K562 (cell line): ENCODE measurements around the gene C22orf39. TPM values are rescaled to one million over a fixed set of nuclear protein-coding genes. Genes with fewer than 3 reads are reported as not detected.
A peak's percentile ranks its signal among the peaks of the same experiment; 100 is the strongest.

Source experiments
- ATAC-seq: fragments of 200-7000 bp; cut with Tn5 transposase; 3 replicates; pipeline ENCODE4 v1.9.1; 2020; ENCODE audit warnings: moderate library complexity
- BruUV-seq: library from RNA; stranded (reverse); fragments of 400-500 nt; replicated peaks from 2 replicates; lab custom pipeline; 2021; lab: Mats Ljungman, UMichigan
- CTCF ChIA-PET: fragments of 300-600 bp; formaldehyde crosslinking; extraction: SDS; loops from one replicate; lab custom pipeline; 2021; ENCODE audit warnings: low intra/inter-chr PET ratio; lab: Yijun Ruan, JAX
- POLR2A ChIA-PET: fragments of 300-600, 350-650 bp; sonication (Branson Sonifier 250); formaldehyde crosslinking; extraction: SDS; loops from one replicate; lab custom pipeline; 2021; ENCODE audit warnings: antibody characterized with exemption, inconsistent platforms; lab: Yijun Ruan, JAX
- DNase-seq, 4 experiments: peaks; one replicate each; pipeline versions ENCODE4 v3.0.0 to v3.0.0-alpha.2; 2011 to 2018; ENCODE audit warnings: low spot score in 3 of 4, mixed read lengths in 3 of 4; ENCODE audit errors: extremely low read depth in 1 of 4
- FAIRE-seq: peaks from 2 replicates; lab custom pipeline; 2011; peaks lifted over from hg19 to GRCh38; lab: Jason Lieb, UNC
- H2AFZ ChIP-seq: 2 replicates; pipeline ENCODE4 v1.6.0; 2011; ENCODE audit warnings: low read depth, low read length, control low read depth, inconsistent platforms
- H3K27ac ChIP-seq: fragments of 200-600 bp; 3 replicates; pipeline ENCODE4 v1.8.0; 2011; ENCODE audit warnings: low read depth, mild to moderate bottlenecking, control low read depth, inconsistent platforms, low read length, moderate library complexity, mixed read lengths; ENCODE audit errors: extremely low read depth
- H3K27me3 ChIP-seq, 2 experiments: fragments of 300-600 bp in 1 of 2; 2 replicates in 1 of 2; 3 replicates in 1 of 2; pipeline versions ENCODE4 v1.6.0 to v1.8.0; 2011; ENCODE audit warnings: inconsistent platforms in 2 of 2, low read length in 2 of 2, mild to moderate bottlenecking in 1 of 2, mixed read lengths in 1 of 2, moderate library complexity in 1 of 2; ENCODE audit not compliant: control insufficient read depth in 2 of 2, insufficient read depth in 2 of 2
- H3K36me3 ChIP-seq: fragments of 300-600 bp; 3 replicates; pipeline ENCODE4 v1.8.0; 2011; ENCODE audit warnings: mild to moderate bottlenecking, low read length, inconsistent platforms; ENCODE audit not compliant: control insufficient read depth, insufficient read depth
- H3K4me1 ChIP-seq, 2 experiments: fragments of 200-600 bp in 1 of 2; replicated peaks in 1 of 2; 2 replicates in 1 of 2; 3 replicates in 1 of 2; pipeline versions ENCODE4 v1.5.1 to v1.8.0; 2011; ENCODE audit warnings: inconsistent platforms in 2 of 2, low read length in 2 of 2, mild to moderate bottlenecking in 1 of 2, mixed read lengths in 1 of 2, moderate library complexity in 1 of 2; ENCODE audit not compliant: control insufficient read depth in 2 of 2, insufficient read depth in 2 of 2
- H3K4me2 ChIP-seq: 2 replicates; pipeline ENCODE4 v1.6.1; 2011; ENCODE audit warnings: low read length, control low read depth, inconsistent platforms, mixed read lengths; ENCODE audit not compliant: insufficient read depth
- H3K4me3 ChIP-seq: fragments of 200-600 bp; sonication (generic), shearing (Covaris generic); 2 replicates; pipeline ENCODE4 v1.5.1; 2016; ENCODE audit warnings: control low read depth, inconsistent platforms
- H3K79me2 ChIP-seq: fragments of 200-600 bp; 3 replicates; pipeline ENCODE4 v1.8.0; 2011; ENCODE audit warnings: low read length, inconsistent platforms; ENCODE audit not compliant: control insufficient read depth, insufficient read depth
- H3K9ac ChIP-seq, 2 experiments: 2 replicates each; pipeline versions ENCODE4 v1.6.0 to v1.6.1; 2011; ENCODE audit warnings: low read depth in 2 of 2, low read length in 2 of 2, control low read depth in 1 of 2, inconsistent platforms in 1 of 2, mild to moderate bottlenecking in 1 of 2, mixed read lengths in 1 of 2; ENCODE audit not compliant: insufficient read depth in 1 of 2
- H3K9me1 ChIP-seq: one replicate; pipeline ENCODE4 v1.6.0; 2011; ENCODE audit warnings: inconsistent platforms, mild to moderate bottlenecking, low read length, moderate library complexity; ENCODE audit not compliant: control insufficient read depth, insufficient read depth
- H3K9me3 ChIP-seq: replicated peaks from 2 replicates; pipeline ENCODE4 v1.5.1; 2011; ENCODE audit warnings: low read depth, low read length, inconsistent platforms; ENCODE audit not compliant: control insufficient read depth, insufficient read depth
- H4K20me1 ChIP-seq: replicated peaks from 2 replicates; pipeline ENCODE4 v1.6.1; 2011; ENCODE audit warnings: low read length, inconsistent platforms, mixed read lengths; ENCODE audit not compliant: control insufficient read depth, insufficient read depth
- DIDO1 ChIP-seq: fragments of 450-650 bp; IDR thresholded peaks from 2 replicates; pipeline ENCODE4 v1.6.1; 2016; ENCODE audit warnings: low read depth, missing biosample characterization, missing genetic modification characterization
- HCFC1 ChIP-seq: IDR thresholded peaks from 2 replicates; pipeline ENCODE4 v1.6.1; 2012; ENCODE audit warnings: low read depth, low read length, improper control_type of control experiment
- HOXB6 ChIP-seq: fragments of 250-450 bp; sonication (Bioruptor Pico); IDR thresholded peaks from 2 replicates; pipeline ENCODE4 v1.5.1; 2022; ENCODE audit warnings: mild to moderate bottlenecking, borderline replicate concordance
- JUND ChIP-seq, 2 experiments: IDR thresholded peaks; 2 replicates in 1 of 2; 3 replicates in 1 of 2; pipeline ENCODE4 v1.6.1; 2011; ENCODE audit warnings: borderline replicate concordance in 2 of 2, low read depth in 2 of 2, low read length in 2 of 2, improper control_type of control experiment in 1 of 2, missing biosample characterization in 1 of 2, missing genetic modification characterization in 1 of 2, missing genetic modification reagents in 1 of 2
- POLR2A ChIP-seq: fragments of 450-650 bp; conservative IDR thresholded peaks from 2 replicates; pipeline ENCODE4 v1.6.1; 2016
- SNRNP70 ChIP-seq: fragments of 200-400 bp; formaldehyde crosslinking; optimal IDR thresholded peaks from 2 replicates; pipeline ENCODE3; 2017; ENCODE audit warnings: low read depth, low read length
- SUPT5H ChIP-seq: fragments of 450-650 bp; IDR thresholded peaks from 2 replicates; pipeline ENCODE4 v1.6.1; 2016
- TAF7 ChIP-seq: fragments of 450-650 bp; IDR thresholded peaks from 2 replicates; pipeline ENCODE4 v1.6.1; 2016; ENCODE audit warnings: missing genetic modification characterization, missing compliant biosample characterization
- TARDBP ChIP-seq: fragments of 450-650 bp; IDR thresholded peaks from 2 replicates; pipeline ENCODE4 v1.6.1; 2016
- TCF7 ChIP-seq: sonication (generic); IDR thresholded peaks from 2 replicates; pipeline ENCODE4 v1.6.1; 2016; ENCODE audit warnings: antibody characterized with exemption, borderline replicate concordance
- TCF7L2 ChIP-seq: fragments of 150-350 bp; IDR thresholded peaks from 2 replicates; pipeline ENCODE4 v1.6.1; 2016; ENCODE audit warnings: low read depth, mild to moderate bottlenecking, low read length, moderate library complexity
- ZFX ChIP-seq: sonication (generic); formaldehyde crosslinking; IDR thresholded peaks from 2 replicates; pipeline ENCODE4 v1.8.0; 2022; ENCODE audit warnings: mild to moderate bottlenecking, missing genetic modification reagents, moderate library complexity
- ZNF239 ChIP-seq: fragments of 250-450 bp; sonication (Bioruptor Pico); IDR thresholded peaks from 2 replicates; pipeline ENCODE4 v1.4.0; 2020; ENCODE audit warnings: mild to moderate bottlenecking
- ZNF282 ChIP-seq: sonication (generic); formaldehyde crosslinking; IDR thresholded peaks from 2 replicates; pipeline ENCODE4 v1.8.1; 2023; ENCODE audit warnings: missing genetic modification reagents
- ZNF445 ChIP-seq: fragments of 250-450 bp; sonication (Bioruptor Pico); IDR thresholded peaks from 2 replicates; pipeline ENCODE4 v1.4.0; 2020; ENCODE audit warnings: low read depth, mild to moderate bottlenecking, moderate library complexity
- ZNF584 ChIP-seq: fragments of 200-800 bp; sonication (Bioruptor generic); IDR thresholded peaks from 2 replicates; pipeline ENCODE4 v1.6.1; 2016; ENCODE audit warnings: low read depth, mild to moderate bottlenecking, missing genetic modification characterization, missing compliant biosample characterization
- ZNF79 ChIP-seq: fragments of 250-450 bp; sonication (Bioruptor Pico); IDR thresholded peaks from 2 replicates; pipeline ENCODE4 v1.4.0; 2020; ENCODE audit warnings: low read depth, mild to moderate bottlenecking, moderate library complexity
- WGBS: fragments of 100-300 bp; shearing (Covaris generic); methylation state at CpG from one replicate; pipeline ENCODE4 v1.1.6; 2016; ENCODE audit warnings: low coverage, mixed read lengths; ENCODE audit not compliant: insufficient coverage; ENCODE audit errors: missing lambda C conversion rate; 5-methylcytosine and 5-hydroxymethylcytosine counted together
- in situ Hi-C: fragments of 300-500 bp; cut with MboI; formaldehyde crosslinking; loops from 4 replicates; pipeline ENCODE4 v1.15.0; 2018; ENCODE audit warnings: inconsistent platforms, mixed read lengths
- intact Hi-C: fragments of 100-400 bp; cut with micrococcal nuclease; formaldehyde crosslinking; loops from 2 replicates; pipeline ENCODE4 v1.14.2; 2022
- polyA plus RNA-seq, 8 experiments: library from polyadenylated mRNA; depleted of rRNA in 4 of 8; stranded (reverse) in 5 of 8; unstranded in 3 of 8; fragments of >200 nt; fragmentation: Nextera tagmentation in 2 of 8; fragmentation: Illumina TruSeq in 1 of 8; extraction: Ambion mirVana in 2 of 8; extraction: Trizol in 1 of 8; gene quantifications; 2 replicates each; pipeline versions ENCODE4 v1.2.1 to v1.2.3, GENCODE V29; 2011 to 2014; ENCODE audit warnings: inconsistent platforms in 1 of 8, missing spikeins in 1 of 8
- total RNA-seq, 7 experiments: library from RNA; depleted of rRNA in 6 of 7; stranded (reverse); fragments of >200 nt in 6 of 7; fragmentation: Illumina TruSeq in 2 of 7; extraction: Trizol in 2 of 7; gene quantifications; 2 replicates each; pipeline versions ENCODE4 v1.2.1 to v1.2.3, GENCODE V29; 2011 to 2021; ENCODE audit warnings: low replicate concordance in 1 of 7
- TF ChIP-seq, protein P1 (sequence below): sonication (generic); formaldehyde crosslinking; IDR thresholded peaks from 2 replicates; pipeline ENCODE4 v1.8.1; 2022; ENCODE audit warnings: missing genetic modification reagents
- TF ChIP-seq, protein P2 (sequence below): sonication (generic); formaldehyde crosslinking; IDR thresholded peaks from 2 replicates; pipeline ENCODE4 v1.9.0; 2022; ENCODE audit warnings: mild to moderate bottlenecking, missing genetic modification reagents
- TF ChIP-seq, protein P3 (sequence below): fragments of 450-650 bp; formaldehyde crosslinking; conservative IDR thresholded peaks from 2 replicates; pipeline ENCODE4 v1.4.0; 2022; ENCODE audit warnings: mild to moderate bottlenecking, missing genetic modification characterization

C22orf39 gene
- total and polyA plus RNA-seq, 9 of the 15 experiments (the other 6 are each of a cell fraction or from before 2014, with no cell fraction given) = 20.4 to 139 (median 66.8) TPM

DNA sequence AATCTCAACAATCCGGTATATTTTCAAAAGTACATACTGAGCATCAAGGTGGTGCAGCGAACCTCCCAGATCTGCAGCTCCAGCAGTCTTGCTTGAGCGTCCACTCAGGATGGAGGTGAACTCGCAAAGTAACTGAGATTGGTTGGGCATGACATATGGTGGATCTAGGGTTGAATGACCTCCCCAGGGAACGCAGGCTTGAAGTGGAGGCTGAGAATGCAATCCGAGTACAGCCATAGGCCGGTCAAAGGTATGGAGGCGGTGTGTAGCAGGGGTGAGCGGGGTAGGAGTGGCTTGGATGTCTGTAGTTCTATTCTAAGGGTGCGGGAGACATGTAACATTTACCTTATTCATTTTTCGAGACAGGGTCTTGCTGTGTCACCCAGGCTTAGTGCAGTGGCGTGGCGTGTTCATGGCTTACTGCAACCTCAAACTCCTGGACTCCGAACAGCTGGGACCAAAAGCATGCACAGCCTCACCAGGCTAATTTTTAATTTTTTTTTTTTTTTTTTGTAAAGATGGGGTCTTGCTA lies 631 bp upstream of the C22orf39 start:
- POLR2A ChIA-PET = interaction anchor here (0.6 to 11.7 kb wide), 15 partner anchors 8 to 337 kb away, joined by 3 to 284 read pairs (median 5); partner anchors contain the start of genes CDC45, HIRA and MRPL40
- peak overlapping the region; percentile 89 to 97 for H3K9ac ChIP-seq
- no peaks in the 10 kb centered on the region for H3K9me3 ChIP-seq
- H3K36me3 ChIP-seq = peaks cover 86% of the 10 kb centered on the region
- FAIRE-seq = peak; percentile 32
- peak overlapping the region; percentile 73 for H3K4me3 ChIP-seq
- DNase-seq = peak; percentile 72 to 86 (median 84)
- H3K4me1 ChIP-seq = peaks cover 27 to 38% of the 10 kb centered on the region in 2 experiments
- H2AFZ ChIP-seq = peak overlapping the region; percentile 94
- TSS peak; percentile 74 for BruUV-seq
- H4K20me1 ChIP-seq = peaks cover 26% of the 10 kb centered on the region
- H3K9me1 ChIP-seq = no peaks in the 10 kb centered on the region
- 32% methylated on average over 14 of the region's 14 CpGs for WGBS
- ATAC-seq = peak; percentile 49
- peak overlapping the region; percentile 97 for H3K4me2 ChIP-seq
- in situ Hi-C loops (no loop called here), intact Hi-C loops (loop anchor here (10.0 kb wide), 1 partner anchor 177 kb away; no protein-coding TSS in a partner anchor)
- CTCF ChIA-PET = interaction anchor here (0.7 kb wide), 1 partner anchor 308 kb away, joined by 4 read pairs; no protein-coding TSS in a partner anchor
- H3K27me3 ChIP-seq = no peaks in the 10 kb centered on the region
- H3K27ac ChIP-seq = peak overlapping the region; percentile 86
- H3K79me2 ChIP-seq = peaks cover 52% of the 10 kb centered on the region
- TF ChIP-seq, protein P1, sequence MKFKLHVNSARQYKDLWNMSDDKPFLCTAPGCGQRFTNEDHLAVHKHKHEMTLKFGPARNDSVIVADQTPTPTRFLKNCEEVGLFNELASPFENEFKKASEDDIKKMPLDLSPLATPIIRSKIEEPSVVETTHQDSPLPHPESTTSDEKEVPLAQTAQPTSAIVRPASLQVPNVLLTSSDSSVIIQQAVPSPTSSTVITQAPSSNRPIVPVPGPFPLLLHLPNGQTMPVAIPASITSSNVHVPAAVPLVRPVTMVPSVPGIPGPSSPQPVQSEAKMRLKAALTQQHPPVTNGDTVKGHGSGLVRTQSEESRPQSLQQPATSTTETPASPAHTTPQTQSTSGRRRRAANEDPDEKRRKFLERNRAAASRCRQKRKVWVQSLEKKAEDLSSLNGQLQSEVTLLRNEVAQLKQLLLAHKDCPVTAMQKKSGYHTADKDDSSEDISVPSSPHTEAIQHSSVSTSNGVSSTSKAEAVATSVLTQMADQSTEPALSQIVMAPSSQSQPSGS (CRISPR knock-in tag) = no peak
- no peak for TF ChIP-seq TCF7
- TF ChIP-seq SNRNP70 = no peak
- TF ChIP-seq ZNF282 (CRISPR knock-in tag) = no peak
- TF ChIP-seq, protein P2, sequence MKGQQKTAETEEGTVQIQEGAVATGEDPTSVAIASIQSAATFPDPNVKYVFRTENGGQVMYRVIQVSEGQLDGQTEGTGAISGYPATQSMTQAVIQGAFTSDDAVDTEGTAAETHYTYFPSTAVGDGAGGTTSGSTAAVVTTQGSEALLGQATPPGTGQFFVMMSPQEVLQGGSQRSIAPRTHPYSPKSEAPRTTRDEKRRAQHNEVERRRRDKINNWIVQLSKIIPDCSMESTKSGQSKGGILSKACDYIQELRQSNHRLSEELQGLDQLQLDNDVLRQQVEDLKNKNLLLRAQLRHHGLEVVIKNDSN = no peak
- TF ChIP-seq ZNF239 (CRISPR knock-in tag) = no peak
- TF ChIP-seq SUPT5H = no peak
- no peak for TF ChIP-seq ZNF445
- 0 out of 2 replicates have a peak, but pooled peaks have one; percentile 45 for TF ChIP-seq HOXB6 (CRISPR knock-in tag)
- no peak for TF ChIP-seq ZNF584 (CRISPR knock-in tag)
- no peak for TF ChIP-seq ZNF79 (CRISPR knock-in tag)
- 0 out of 2 replicates have a peak, but pooled peaks have one; percentile 4 for TF ChIP-seq TARDBP
- no peak for TF ChIP-seq TAF7 (tag)
- TF ChIP-seq ZFX (CRISPR knock-in tag) = no peak
- TF ChIP-seq TCF7L2 = no peak
- TF ChIP-seq POLR2A = no peak
- TF ChIP-seq, protein P3, sequence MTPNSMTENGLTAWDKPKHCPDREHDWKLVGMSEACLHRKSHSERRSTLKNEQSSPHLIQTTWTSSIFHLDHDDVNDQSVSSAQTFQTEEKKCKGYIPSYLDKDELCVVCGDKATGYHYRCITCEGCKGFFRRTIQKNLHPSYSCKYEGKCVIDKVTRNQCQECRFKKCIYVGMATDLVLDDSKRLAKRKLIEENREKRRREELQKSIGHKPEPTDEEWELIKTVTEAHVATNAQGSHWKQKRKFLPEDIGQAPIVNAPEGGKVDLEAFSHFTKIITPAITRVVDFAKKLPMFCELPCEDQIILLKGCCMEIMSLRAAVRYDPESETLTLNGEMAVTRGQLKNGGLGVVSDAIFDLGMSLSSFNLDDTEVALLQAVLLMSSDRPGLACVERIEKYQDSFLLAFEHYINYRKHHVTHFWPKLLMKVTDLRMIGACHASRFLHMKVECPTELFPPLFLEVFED = peak; percentile 86; the same call in 1 of the 2 replicates
- no peak for TF ChIP-seq HCFC1
- no peak for TF ChIP-seq DIDO1 (tag)
- 0 out of 2 replicates have a peak, but pooled peaks have one; percentile 5 for TF ChIP-seq JUND (IDR thresholded peaks at IDR 0.05; ENCODE audit: borderline replicate concordance, low read depth, low read length)
- TF ChIP-seq JUND (tag; IDR thresholded peaks at IDR 0.05; ENCODE audit: borderline replicate concordance, low read depth, low read length) = no peak
